Measurements from ENCODE around the gene PTPRH. TPM values are rescaled to one million over a fixed set of nuclear protein-coding genes. Genes with fewer than 3 reads are reported as not detected.

PTPRH gene
- total and polyA plus RNA-seq, 5 donors from 2014 or later = not detected

DNA sequence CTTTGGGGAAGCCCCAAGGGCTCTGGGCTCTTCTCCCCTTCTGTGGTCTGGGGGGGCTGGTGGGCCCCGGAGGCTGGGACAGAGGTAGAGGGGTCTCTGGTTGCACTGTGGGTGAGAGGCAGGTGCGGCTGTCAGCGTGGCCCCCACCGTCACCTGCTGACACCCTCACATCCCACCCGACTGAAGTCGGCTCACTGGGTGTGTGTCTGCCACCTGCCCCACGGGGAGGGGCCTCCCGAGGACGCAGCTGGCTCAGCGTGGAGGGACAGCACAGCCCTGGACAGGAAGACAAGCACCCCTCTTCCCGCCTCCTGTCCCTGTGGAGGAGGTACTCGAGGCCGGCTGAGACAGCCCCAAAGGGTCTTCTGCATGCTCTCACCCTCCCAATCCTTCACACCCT is 21.5 kb upstream of the PTPRH start:
- no peaks in the 10 kb centered on the region for H3K4me1 ChIP-seq (ENCODE audit: control insufficient read depth, insufficient read depth, low read length, poor library complexity, severe bottlenecking)
- Mint-ChIP-seq H3K4me1 (peaks cover 0 to 9% (median 5%) of the 10 kb centered on the region in 4 donors), H3K4me3 (no peak overlapping the region), H3K9me3 (no peaks in the 10 kb centered on the region), H3K27me3 (no peaks in the 10 kb centered on the region), H3K27ac (no peak overlapping the region), H3K36me3 (peaks cover 35% of the 10 kb centered on the region)
- no peak overlapping the region for H3K4me3 ChIP-seq (ENCODE audit: low read depth, low read length)
- H3K27ac ChIP-seq (ENCODE audit: insufficient read depth, low read length, poor library complexity, severe bottlenecking) = no peak overlapping the region
- DNase-seq (no peak), ATAC-seq (ENCODE audit: low read depth in 2 of 2) (no peak)
- H3K36me3 ChIP-seq (ENCODE audit: control insufficient read depth, insufficient read depth, low read length) = peaks cover 70% of the 10 kb centered on the region
- no peaks in the 10 kb centered on the region for H3K27me3 ChIP-seq (ENCODE audit: control insufficient read depth, insufficient read depth, low read length)
- H3K9me3 ChIP-seq (ENCODE audit: control insufficient read depth in 2 of 2, low read length in 2 of 2) = no peaks in the 10 kb centered on the region

DNA sequence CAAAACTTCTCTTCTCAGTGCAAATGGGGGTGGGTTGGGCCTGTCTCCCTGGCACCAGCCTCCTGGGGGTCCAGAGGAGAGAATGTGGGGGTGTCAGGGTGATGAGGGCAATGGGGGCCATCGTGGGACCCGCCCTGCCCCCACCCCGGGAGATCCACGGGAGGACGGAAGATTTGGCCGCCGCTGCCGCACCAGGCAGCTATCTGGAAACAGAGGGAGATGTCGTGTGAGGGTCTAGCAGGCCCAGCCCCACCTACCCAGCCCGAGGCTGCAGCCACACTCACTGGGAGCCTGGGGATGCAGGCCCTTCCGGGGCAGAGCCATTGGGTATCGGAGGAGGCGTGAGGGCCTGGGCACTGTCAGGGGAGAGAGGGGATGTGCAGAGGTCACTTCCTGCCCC is 21.0 kb upstream of the PTPRH start:
- Histone ChIP-seq H3K9me3 (ENCODE audit: control insufficient read depth in 2 of 2, low read length in 2 of 2) (no peaks in the 10 kb centered on the region), H3K36me3 (ENCODE audit: control insufficient read depth, insufficient read depth, low read length) (peaks cover 70% of the 10 kb centered on the region), H3K27ac (ENCODE audit: insufficient read depth, low read length, poor library complexity, severe bottlenecking) (no peak overlapping the region), H3K27me3 (ENCODE audit: control insufficient read depth, insufficient read depth, low read length) (no peaks in the 10 kb centered on the region), H3K4me3 (ENCODE audit: low read depth, low read length) (no peak overlapping the region), H3K4me1 (ENCODE audit: control insufficient read depth, insufficient read depth, low read length, poor library complexity, severe bottlenecking) (no peaks in the 10 kb centered on the region)
- H3K27ac Mint-ChIP-seq = no peak overlapping the region
- H3K36me3 Mint-ChIP-seq = peaks cover 38% of the 10 kb centered on the region
- peaks cover 0 to 12% (median 5%) of the 10 kb centered on the region in 4 donors for H3K4me1 Mint-ChIP-seq
- no peaks in the 10 kb centered on the region for H3K9me3 Mint-ChIP-seq
- H3K4me3 Mint-ChIP-seq = no peak overlapping the region
- DNase-seq = no peak
- no peaks in the 10 kb centered on the region for H3K27me3 Mint-ChIP-seq
- no peak for ATAC-seq (ENCODE audit: low read depth in 2 of 2)

DNA sequence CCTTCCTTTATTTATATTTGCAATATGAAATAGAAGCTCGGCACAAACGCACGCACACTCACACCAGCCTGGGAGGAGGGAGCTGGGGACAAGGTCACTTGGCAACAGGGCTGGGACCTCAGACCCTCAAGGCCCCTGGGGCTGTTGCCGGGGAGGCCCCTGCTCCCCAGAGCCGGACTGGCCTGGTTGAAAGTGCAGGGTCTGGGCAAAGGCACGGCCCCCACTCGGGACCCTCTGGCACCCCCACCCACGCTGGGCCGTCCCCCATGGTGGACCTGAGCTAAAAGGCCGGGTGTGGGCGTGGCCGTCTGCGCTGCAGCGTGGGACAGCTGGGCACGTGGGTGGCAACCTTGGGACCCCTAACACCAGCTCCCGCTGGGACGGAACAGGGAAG is 20.5 kb upstream of the PTPRH start:
- ATAC-seq (ENCODE audit: low read depth in 2 of 2) (no peak), DNase-seq (no peak)
- no peak overlapping the region for H3K27ac ChIP-seq (ENCODE audit: insufficient read depth, low read length, poor library complexity, severe bottlenecking)
- H3K27me3 ChIP-seq (ENCODE audit: control insufficient read depth, insufficient read depth, low read length) = no peaks in the 10 kb centered on the region
- Mint-ChIP-seq H3K27me3 (no peaks in the 10 kb centered on the region), H3K4me3 (no peak overlapping the region), H3K36me3 (peaks cover 33% of the 10 kb centered on the region), H3K4me1 (peaks cover 0 to 8% (median 3%) of the 10 kb centered on the region in 4 donors), H3K27ac (no peak overlapping the region), H3K9me3 (no peaks in the 10 kb centered on the region)
- H3K4me3 ChIP-seq (ENCODE audit: low read depth, low read length) = no peak overlapping the region
- H3K9me3 ChIP-seq (ENCODE audit: control insufficient read depth in 2 of 2, low read length in 2 of 2) = no peaks in the 10 kb centered on the region
- no peaks in the 10 kb centered on the region for H3K4me1 ChIP-seq (ENCODE audit: control insufficient read depth, insufficient read depth, low read length, poor library complexity, severe bottlenecking)
- H3K36me3 ChIP-seq (ENCODE audit: control insufficient read depth, insufficient read depth, low read length) = peaks cover 65% of the 10 kb centered on the region

DNA sequence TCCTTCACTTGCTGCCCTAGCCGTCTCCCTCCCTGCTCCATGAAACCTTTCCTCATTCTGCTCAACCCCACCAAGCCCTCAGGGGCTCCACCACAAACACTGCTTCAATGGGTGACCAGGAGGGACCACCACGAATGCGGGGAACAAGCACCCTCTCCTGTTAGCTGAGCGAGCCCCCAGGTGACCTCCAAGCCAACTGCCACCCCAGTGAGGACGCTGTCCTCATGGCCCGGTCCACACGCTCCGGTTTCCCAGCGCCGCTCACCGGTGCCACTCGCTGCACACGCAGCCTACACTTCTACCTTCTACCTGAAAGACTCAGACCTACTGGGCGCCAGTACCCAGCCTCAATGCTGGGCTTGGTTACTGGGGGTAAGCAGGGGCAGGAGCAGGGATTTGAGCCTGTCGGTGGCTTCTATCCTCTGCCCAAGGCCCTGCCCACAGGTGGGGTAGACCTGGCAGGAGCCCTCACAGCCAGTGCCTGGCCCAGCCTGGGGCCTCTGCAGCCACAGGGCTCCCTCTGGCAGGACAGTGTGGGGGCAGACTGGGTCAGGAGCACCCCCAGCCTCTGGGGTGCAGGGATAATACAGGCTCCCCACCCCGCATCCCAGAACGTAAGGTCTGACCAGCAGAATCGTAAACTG is 20.0 kb upstream of the PTPRH start:
- peaks cover 0 to 5% (median 2%) of the 10 kb centered on the region in 4 donors for H3K4me1 Mint-ChIP-seq
- no peak overlapping the region for H3K27ac ChIP-seq (ENCODE audit: insufficient read depth, low read length, poor library complexity, severe bottlenecking)
- peaks cover 27% of the 10 kb centered on the region for H3K36me3 Mint-ChIP-seq
- H3K4me1 ChIP-seq (ENCODE audit: control insufficient read depth, insufficient read depth, low read length, poor library complexity, severe bottlenecking) = no peaks in the 10 kb centered on the region
- ATAC-seq (ENCODE audit: low read depth in 2 of 2) (no peak), DNase-seq (no peak)
- no peak overlapping the region for H3K4me3 ChIP-seq (ENCODE audit: low read depth, low read length)
- no peaks in the 10 kb centered on the region for H3K27me3 ChIP-seq (ENCODE audit: control insufficient read depth, insufficient read depth, low read length)
- no peaks in the 10 kb centered on the region for H3K27me3 Mint-ChIP-seq
- no peaks in the 10 kb centered on the region for H3K9me3 ChIP-seq (ENCODE audit: control insufficient read depth in 2 of 2, low read length in 2 of 2)
- no peak overlapping the region for H3K4me3 Mint-ChIP-seq
- H3K9me3 Mint-ChIP-seq = no peaks in the 10 kb centered on the region
- peaks cover 59% of the 10 kb centered on the region for H3K36me3 ChIP-seq (ENCODE audit: control insufficient read depth, insufficient read depth, low read length)
- H3K27ac Mint-ChIP-seq = no peak overlapping the region

DNA sequence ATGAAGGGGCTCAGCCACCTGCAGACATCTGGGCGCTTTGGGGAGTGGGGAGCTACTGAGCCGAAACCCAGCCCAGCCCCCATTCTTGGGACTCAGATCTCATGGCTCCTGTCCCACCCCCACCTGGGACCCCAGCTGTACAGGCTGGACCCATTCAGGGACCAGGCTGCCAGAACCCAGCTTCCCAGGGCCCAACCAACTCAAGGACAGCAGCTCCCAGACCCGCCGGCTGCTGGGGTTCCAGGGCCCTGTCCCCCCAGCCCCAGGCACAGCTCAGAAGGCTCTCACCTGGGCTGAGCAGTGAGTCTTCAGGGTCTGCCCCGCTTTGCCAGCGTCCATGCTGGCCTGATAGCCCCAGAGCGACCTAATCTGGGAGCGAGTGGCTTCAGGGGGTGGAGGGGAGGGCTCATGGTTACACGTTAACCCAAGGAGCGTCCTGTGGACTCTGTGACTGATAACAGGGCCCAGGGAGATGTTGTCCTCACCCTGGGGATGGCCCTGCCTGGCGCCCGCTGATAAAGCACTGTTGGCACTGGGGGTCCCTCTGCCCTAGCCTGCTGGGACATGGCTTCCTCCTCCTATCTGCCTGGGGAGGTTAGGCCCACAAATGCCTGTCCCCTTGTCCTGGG is 19.2 kb upstream of the PTPRH start, which contains the start of gene TMEM86B:
Gene TMEM86B, minus strand, starts transcription at position 361 of the 629 bp plus-strand sequence. Its CDS starts 22 bp downstream, at position 339.
- Mint-ChIP-seq H3K27me3 (no peaks in the 10 kb centered on the region), H3K27ac (no peak within 1 kb of the TSS), H3K9me3 (no peaks in the 10 kb centered on the region), H3K4me1 (peaks cover 0 to 5% (median 0%) of the 10 kb centered on the region in 4 donors), H3K36me3 (peaks cover 21% of the 10 kb centered on the region), H3K4me3 (no peak within 1 kb of the TSS)
- DNase-seq (no peak), ATAC-seq (ENCODE audit: low read depth in 2 of 2) (no peak)
- Histone ChIP-seq H3K27ac (ENCODE audit: insufficient read depth, low read length, poor library complexity, severe bottlenecking) (no peak within 1 kb of the TSS), H3K36me3 (ENCODE audit: control insufficient read depth, insufficient read depth, low read length) (peaks cover 53% of the 10 kb centered on the region), H3K27me3 (ENCODE audit: control insufficient read depth, insufficient read depth, low read length) (no peaks in the 10 kb centered on the region), H3K4me1 (ENCODE audit: control insufficient read depth, insufficient read depth, low read length, poor library complexity, severe bottlenecking) (no peaks in the 10 kb centered on the region), H3K9me3 (ENCODE audit: control insufficient read depth in 2 of 2, low read length in 2 of 2) (no peaks in the 10 kb centered on the region), H3K4me3 (ENCODE audit: low read depth, low read length) (no peak within 1 kb of the TSS)

DNA sequence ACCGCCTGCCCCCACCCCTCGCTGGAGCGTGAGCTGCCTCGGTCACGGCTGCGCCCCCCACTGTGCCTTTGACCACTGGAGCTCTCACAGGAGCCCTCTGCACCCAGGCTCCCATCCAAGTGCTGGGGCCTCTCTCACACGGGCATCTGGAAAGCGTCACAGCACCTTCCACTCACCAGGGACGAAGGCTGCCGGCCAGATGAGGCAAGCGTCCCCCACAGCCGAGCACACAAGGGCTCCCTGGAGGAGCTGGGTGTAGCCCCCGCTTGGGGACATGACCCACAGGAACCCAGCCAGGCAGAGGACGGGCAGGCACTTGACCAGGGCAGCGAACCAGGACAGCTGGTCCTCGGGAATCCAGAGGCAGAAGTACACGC is 18.7 kb upstream of the PTPRH start:
- H3K9me3 Mint-ChIP-seq = no peaks in the 10 kb centered on the region

DNA sequence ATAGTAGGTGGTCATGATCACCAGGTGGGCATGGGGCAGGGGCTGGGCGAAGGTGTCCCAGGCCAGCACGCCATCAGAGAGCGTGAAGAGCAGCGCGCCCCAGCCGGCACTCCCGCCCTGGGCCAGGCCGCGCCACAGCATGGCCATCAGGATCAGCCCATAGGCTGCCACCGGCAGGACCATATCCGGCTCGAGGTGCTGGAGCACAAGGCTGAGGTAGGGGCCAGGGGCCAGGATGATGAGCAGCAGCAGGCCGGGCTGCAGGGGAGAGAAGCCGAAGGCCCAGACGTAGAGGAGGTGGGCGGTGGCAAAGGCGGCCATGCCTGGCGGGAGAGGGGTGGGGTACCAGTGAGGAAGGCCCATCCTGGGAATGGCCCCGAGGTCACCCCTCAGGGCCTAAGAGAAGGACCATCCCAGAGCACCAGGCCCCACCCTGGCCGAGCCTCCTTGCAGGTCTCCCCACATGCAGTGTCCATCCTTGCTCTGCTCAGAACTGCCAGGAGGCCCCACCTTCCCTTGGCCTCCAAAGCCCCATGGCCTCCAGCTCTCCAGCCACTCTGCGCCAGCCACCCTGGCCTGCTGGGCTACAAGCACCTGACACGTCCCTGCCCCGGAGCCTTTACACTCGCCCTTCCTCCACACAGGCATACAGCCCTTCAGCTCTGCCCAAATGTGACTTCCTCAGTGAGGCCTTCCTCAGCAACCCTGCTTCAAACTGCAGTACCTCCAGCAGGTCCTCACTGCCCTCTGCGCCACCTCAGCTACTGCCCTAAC is 18.1 kb upstream of the PTPRH start:
- Histone ChIP-seq H3K36me3 (ENCODE audit: control insufficient read depth, insufficient read depth, low read length) (peaks cover 43% of the 10 kb centered on the region), H3K4me3 (ENCODE audit: low read depth, low read length) (no peak overlapping the region), H3K27me3 (ENCODE audit: control insufficient read depth, insufficient read depth, low read length) (no peaks in the 10 kb centered on the region), H3K27ac (ENCODE audit: insufficient read depth, low read length, poor library complexity, severe bottlenecking) (no peak overlapping the region), H3K4me1 (ENCODE audit: control insufficient read depth, insufficient read depth, low read length, poor library complexity, severe bottlenecking) (no peaks in the 10 kb centered on the region), H3K9me3 (ENCODE audit: control insufficient read depth in 2 of 2, low read length in 2 of 2) (no peaks in the 10 kb centered on the region)
- Mint-ChIP-seq H3K36me3 (peaks cover 12% of the 10 kb centered on the region), H3K4me1 (peaks cover 0 to 5% (median 0%) of the 10 kb centered on the region in 4 donors), H3K4me3 (no peak overlapping the region), H3K27ac (peak overlapping the region in 1 of 3 donors; percentile 74), H3K9me3 (no peaks in the 10 kb centered on the region), H3K27me3 (no peaks in the 10 kb centered on the region)
- no peak for ATAC-seq (ENCODE audit: low read depth in 2 of 2)
- DNase-seq = no peak

More for the DNA sequence above, 18.7 kb upstream of the PTPRH start:
- Mint-ChIP-seq H3K4me3 (no peak overlapping the region), H3K4me1 (peaks cover 0 to 5% (median 0%) of the 10 kb centered on the region in 4 donors), H3K27me3 (no peaks in the 10 kb centered on the region), H3K36me3 (peaks cover 17% of the 10 kb centered on the region), H3K27ac (no peak overlapping the region)
- Histone ChIP-seq H3K27ac (ENCODE audit: insufficient read depth, low read length, poor library complexity, severe bottlenecking) (no peak overlapping the region), H3K36me3 (ENCODE audit: control insufficient read depth, insufficient read depth, low read length) (peaks cover 48% of the 10 kb centered on the region), H3K9me3 (ENCODE audit: control insufficient read depth in 2 of 2, low read length in 2 of 2) (no peaks in the 10 kb centered on the region), H3K4me3 (ENCODE audit: low read depth, low read length) (no peak overlapping the region), H3K4me1 (ENCODE audit: control insufficient read depth, insufficient read depth, low read length, poor library complexity, severe bottlenecking) (no peaks in the 10 kb centered on the region), H3K27me3 (ENCODE audit: control insufficient read depth, insufficient read depth, low read length) (no peaks in the 10 kb centered on the region)
- ATAC-seq (ENCODE audit: low read depth in 2 of 2) = no peak
- no peak for DNase-seq

All from CD4-positive, CD25-positive, alpha-beta regulatory T cell (primary cell).